GM19455 (cell line): ENCODE results near the gene RBM47.

Source experiments
- ATAC-seq: cut with Tn5 transposase; IDR thresholded peaks from one replicate; pipeline ENCODE4 v1.9.1; 2021; ENCODE audit not compliant: unreplicated experiment

RBM47 gene

GRCh38 chr4:40592034-40592433 is 37.6 kb downstream of the RBM47 start:
- ATAC-seq = no peak

GRCh38 chr4:40587826-40588225 is 41.8 kb downstream of the RBM47 start:
- ATAC-seq = no peak

GRCh38 chr4:40587351-40587750 is 42.3 kb downstream of the RBM47 start:
- no peak for ATAC-seq

DNA sequence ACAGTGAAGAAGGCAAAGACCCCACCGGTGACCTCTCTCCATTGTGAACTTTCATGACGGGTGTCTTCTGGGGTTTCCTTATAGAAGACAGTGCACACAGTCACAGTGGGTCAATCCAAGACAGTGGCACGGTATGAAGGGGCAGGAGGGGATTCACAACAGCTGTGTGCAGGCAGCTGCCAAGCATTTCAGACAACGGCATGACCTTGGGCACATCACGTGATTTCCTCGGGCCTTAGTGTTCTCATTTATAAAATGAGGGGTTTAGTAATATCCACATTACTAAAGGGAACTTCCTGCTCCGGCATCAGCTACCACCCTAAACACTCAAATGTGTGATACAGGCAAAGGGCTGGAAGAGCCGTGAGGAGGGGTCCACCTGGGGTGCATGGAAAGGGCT is 42.9 kb downstream of the RBM47 start:
- ATAC-seq = no peak

DNA sequence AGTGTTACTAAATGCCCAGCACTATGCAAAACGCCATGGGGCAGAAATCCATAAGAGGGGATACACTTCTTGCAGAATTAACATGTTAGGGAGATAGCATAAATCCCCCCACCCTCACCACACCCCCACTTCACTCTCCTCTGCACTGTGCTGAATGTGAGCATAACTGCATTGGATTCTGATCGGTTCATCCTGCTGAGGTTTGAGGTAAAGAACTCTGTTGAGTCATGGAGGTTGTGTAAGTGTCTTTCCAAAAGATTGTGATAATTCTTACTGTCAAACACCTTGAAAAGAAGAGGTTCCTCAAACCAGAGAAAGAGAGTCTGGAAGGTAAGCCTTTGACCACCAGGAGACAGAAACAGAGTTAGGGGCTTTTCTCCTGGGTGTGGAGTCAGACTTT is 43.6 kb downstream of the RBM47 start:
- no peak for ATAC-seq

DNA sequence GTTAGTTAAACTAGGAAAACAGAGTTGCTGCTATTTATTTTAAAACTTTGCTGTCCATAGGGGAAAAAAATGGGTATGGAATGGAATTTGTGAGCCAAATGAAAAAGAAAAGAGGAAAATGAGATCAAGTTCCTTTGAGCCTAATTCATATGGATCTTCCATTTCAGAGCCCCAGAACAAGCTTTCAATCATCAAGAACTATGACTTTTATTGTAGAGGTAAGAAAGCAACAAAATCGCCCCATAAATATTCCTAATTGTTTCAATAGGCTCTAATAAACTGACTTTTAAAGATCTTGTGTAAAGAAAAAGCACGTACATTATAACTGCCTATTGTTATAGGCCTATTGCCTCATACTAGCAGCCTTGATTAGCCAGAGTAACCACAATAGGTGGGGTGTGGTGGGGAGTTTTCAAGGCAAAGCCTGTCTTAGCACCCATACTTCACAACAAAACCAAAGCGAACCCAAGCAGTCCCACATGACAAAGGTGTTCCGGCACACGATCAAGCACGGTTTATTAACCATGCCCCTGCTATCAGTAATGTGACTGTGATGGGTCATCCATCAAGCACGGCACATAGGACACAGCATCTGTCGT is 44.4 kb downstream of the RBM47 start:
- no peak for ATAC-seq

GRCh38 chr4:40584517-40585141 is 45.0 kb downstream of the RBM47 start:
- ATAC-seq = no peak

DNA sequence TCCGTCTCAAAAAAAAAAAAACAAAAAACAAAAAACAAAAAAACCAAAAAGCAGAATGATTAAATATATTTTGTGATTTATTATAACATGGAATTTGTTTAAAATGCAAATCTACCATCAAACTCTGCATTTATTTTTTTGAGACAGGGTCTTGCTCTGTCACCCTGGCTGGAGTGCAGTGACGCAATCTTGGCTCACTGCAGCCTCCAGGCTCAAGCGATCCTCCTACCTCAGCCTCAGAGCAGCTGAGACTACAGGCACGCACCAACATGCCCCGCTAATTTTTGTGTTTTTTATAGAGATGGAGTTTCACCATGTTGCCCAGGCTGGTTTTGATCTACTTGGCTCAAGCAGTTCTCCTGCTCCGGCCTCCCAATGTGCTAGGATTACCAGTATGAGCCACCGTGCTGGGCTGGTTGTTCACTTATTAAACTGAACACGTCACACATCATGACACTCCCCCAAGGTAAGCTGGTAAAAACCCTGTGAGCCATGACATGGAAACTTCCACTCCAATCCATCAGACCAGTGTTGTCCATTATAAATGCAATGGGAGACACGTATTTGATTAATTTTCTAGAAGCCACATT is 45.7 kb downstream of the RBM47 start:
- no peak for ATAC-seq

DNA sequence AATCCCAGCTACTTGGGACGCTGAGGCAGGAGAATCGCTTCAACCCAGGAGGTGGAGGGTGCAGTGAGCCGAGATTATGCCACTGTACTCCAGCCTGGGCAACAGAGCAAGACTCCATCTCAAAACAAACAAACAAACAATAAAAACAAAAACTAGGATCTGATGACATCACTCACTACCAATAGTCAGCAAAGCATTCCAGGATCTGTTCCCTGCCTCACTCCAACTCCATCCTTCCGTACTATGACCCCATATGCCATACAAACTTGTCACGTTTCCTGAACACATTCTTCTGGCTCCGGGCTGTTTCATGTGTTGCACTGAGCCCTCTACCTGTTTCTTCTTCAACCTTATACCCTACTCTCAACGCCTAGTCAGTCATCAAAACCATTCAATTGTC is 47.3 kb downstream of the RBM47 start:
- no peak for ATAC-seq

- ATAC-seq = no peak
Observed at GRCh38 chr4:40581254-40582140, 48.2 kb downstream of the RBM47 start.

DNA sequence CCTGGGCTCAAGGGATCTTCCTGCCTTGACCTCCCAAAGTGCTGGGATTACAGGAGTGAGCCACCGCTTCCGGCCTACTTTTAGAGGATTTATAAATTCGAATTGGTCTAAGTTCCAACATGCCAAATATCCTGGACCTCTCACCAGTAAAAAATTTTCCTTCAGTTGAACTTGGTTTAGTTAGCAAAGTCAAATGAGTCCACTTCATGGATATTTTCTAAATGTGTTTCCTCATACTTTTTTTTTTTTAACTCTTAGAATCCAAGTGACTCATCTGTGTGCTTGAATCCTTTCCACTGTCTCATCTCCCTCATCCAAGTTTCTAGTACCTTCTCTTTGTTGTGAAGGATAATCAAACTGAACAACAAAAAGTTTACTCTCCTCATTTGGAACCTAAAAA is 49.7 kb downstream of the RBM47 start:
- no peak for ATAC-seq

GRCh38 chr4:40577588-40578253 is 51.9 kb downstream of the RBM47 start:
- no peak for ATAC-seq

- ATAC-seq = peak; percentile 48
Observed at GRCh38 chr4:40576651-40577480, 52.8 kb downstream of the RBM47 start.

GRCh38 chr4:40575846-40576245 is 53.8 kb downstream of the RBM47 start:
- ATAC-seq = no peak

- no peak for ATAC-seq
Observed at GRCh38 chr4:40573593-40574311, 55.9 kb downstream of the RBM47 start.

DNA sequence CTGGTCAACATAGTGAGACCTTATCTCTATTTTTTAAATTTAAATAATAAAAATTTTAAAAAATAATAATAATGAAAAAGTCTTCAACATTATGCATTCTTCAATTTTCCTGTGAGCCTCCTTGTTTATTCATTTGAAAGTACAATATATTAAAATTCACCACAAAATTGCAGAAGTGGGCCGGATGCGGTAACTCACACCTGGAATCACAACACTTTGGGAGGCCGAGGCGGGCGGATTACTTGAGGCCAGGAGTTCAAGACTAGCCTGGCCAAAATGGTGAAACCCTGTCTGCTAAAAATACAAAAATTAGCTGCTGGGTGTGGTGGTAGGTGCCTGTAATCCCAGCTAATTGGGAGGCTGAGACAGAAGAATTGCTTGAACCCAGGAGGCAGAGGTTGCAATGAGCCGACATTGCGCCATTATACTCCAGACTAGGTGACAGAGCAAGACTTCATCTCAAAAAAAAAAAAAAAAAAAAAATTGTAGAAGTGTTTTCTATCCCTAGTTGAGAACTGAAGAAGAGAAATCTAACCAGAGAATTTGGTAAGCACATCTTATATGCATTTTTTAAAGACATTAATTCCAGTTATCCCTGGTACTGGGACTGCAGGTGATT is 56.9 kb downstream of the RBM47 start:
- ATAC-seq = no peak

GRCh38 chr4:40571208-40571607 is 58.5 kb downstream of the RBM47 start:
- ATAC-seq = no peak

DNA sequence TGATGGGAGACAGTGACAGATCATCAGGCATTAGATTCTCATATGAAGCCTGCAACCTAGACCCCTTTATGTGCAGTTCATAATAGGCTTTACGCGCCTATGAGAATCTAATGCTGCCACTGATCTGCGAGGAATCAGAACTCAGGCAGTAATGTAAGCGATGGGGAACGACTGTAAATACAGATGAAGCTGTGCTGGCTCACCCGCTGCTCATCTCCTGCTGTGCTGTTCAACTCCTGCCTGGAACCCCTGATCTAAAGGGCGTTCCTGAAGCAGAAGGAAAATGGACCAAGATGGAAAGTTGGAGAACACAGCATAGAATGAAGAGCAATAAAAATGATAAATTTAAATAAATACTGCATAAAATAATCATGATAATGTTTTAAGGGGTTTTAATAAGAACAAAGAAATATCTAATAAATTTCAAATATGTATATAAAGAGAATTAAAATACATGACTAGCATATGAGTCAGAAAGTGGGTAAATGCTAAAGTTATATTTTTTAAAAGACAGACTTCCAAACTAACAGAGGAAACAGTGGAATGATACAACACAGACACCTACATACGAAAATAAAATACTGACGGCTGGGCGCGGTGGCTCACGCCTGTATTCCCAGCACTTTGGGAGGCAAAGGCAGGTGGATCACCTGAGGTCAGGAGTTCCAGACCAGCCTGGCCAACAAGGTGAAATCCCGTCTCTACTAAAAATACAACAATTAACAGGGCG is 59.2 kb downstream of the RBM47 start:
- no peak for ATAC-seq
